KOPT-K1 (cell line): ENCODE measurements around the gene PRKCE.

Experiments used
- H3K27ac ChIP-seq: fragments of 200-600 bp; sonication (generic); 2 replicates; pipeline ENCODE4 v1.5.1; 2016; ENCODE audit warnings: antibody characterized with exemption, mild to moderate bottlenecking, low read depth, low read length; ENCODE audit not compliant: poor library complexity, severe bottlenecking
- H3K36me3 ChIP-seq: fragments of 200-600 bp; sonication (generic); 2 replicates; pipeline ENCODE4 v1.5.1; 2017; ENCODE audit warnings: antibody characterized with exemption, mild to moderate bottlenecking, low read length, moderate library complexity; ENCODE audit not compliant: insufficient read depth
- H3K9me3 ChIP-seq: fragments of 200-600 bp; sonication (generic); 2 replicates; pipeline ENCODE4 v1.5.1; 2017; ENCODE audit warnings: antibody characterized with exemption, low read length, mild to moderate bottlenecking; ENCODE audit not compliant: insufficient read depth, poor library complexity, severe bottlenecking

The PRKCE gene

GRCh38 chr2:46000660-46001059, 349.2 kb downstream of the PRKCE start:
- Histone ChIP-seq H3K36me3 (no peaks in the 10 kb centered on the region), H3K27ac (no peak overlapping the region), H3K9me3 (no peaks in the 10 kb centered on the region)

- Histone ChIP-seq H3K9me3 (no peaks in the 10 kb centered on the region), H3K36me3 (no peaks in the 10 kb centered on the region), H3K27ac (no peak overlapping the region)
These were observed 349.8 kb downstream of the PRKCE start for GRCh38 chr2:46001290-46001689.

- Histone ChIP-seq H3K36me3 (no peaks in the 10 kb centered on the region), H3K27ac (no peak overlapping the region), H3K9me3 (no peaks in the 10 kb centered on the region)
These were observed 350.4 kb downstream of the PRKCE start for GRCh38 chr2:46001741-46002506.

GRCh38 chr2:46002507-46002883, 351.0 kb downstream of the PRKCE start:
- Histone ChIP-seq H3K36me3 (no peaks in the 10 kb centered on the region), H3K27ac (no peak overlapping the region), H3K9me3 (no peaks in the 10 kb centered on the region)

GRCh38 chr2:46002947-46003346, 351.5 kb downstream of the PRKCE start:
- H3K27ac ChIP-seq = no peak overlapping the region
- no peaks in the 10 kb centered on the region for H3K36me3 ChIP-seq
- H3K9me3 ChIP-seq = no peaks in the 10 kb centered on the region

- no peak overlapping the region for H3K27ac ChIP-seq
- no peaks in the 10 kb centered on the region for H3K9me3 ChIP-seq
- no peaks in the 10 kb centered on the region for H3K36me3 ChIP-seq
These were observed 352.5 kb downstream of the PRKCE start for GRCh38 chr2:46003903-46004473.

GRCh38 chr2:46006473-46007025, 355.1 kb downstream of the PRKCE start:
- H3K36me3 ChIP-seq = no peaks in the 10 kb centered on the region
- no peaks in the 10 kb centered on the region for H3K9me3 ChIP-seq
- H3K27ac ChIP-seq = no peak overlapping the region

- no peaks in the 10 kb centered on the region for H3K36me3 ChIP-seq
- no peaks in the 10 kb centered on the region for H3K9me3 ChIP-seq
- no peak overlapping the region for H3K27ac ChIP-seq
These were observed 355.9 kb downstream of the PRKCE start for GRCh38 chr2:46007412-46007811.

- no peak overlapping the region for H3K27ac ChIP-seq
- H3K9me3 ChIP-seq = no peaks in the 10 kb centered on the region
- no peaks in the 10 kb centered on the region for H3K36me3 ChIP-seq
These were observed 356.8 kb downstream of the PRKCE start for GRCh38 chr2:46008091-46008870.

- H3K9me3 ChIP-seq = no peaks in the 10 kb centered on the region
- no peak overlapping the region for H3K27ac ChIP-seq
- no peaks in the 10 kb centered on the region for H3K36me3 ChIP-seq
These were observed 357.8 kb downstream of the PRKCE start for GRCh38 chr2:46009315-46009714.

GRCh38 chr2:46009772-46010171, 358.3 kb downstream of the PRKCE start:
- H3K27ac ChIP-seq = no peak overlapping the region
- no peaks in the 10 kb centered on the region for H3K9me3 ChIP-seq
- no peaks in the 10 kb centered on the region for H3K36me3 ChIP-seq

GRCh38 chr2:46010223-46010924, 358.9 kb downstream of the PRKCE start:
- Histone ChIP-seq H3K36me3 (no peaks in the 10 kb centered on the region), H3K9me3 (no peaks in the 10 kb centered on the region), H3K27ac (no peak overlapping the region)

GRCh38 chr2:46010925-46011490, 359.5 kb downstream of the PRKCE start:
- H3K27ac ChIP-seq = no peak overlapping the region
- no peaks in the 10 kb centered on the region for H3K9me3 ChIP-seq
- no peaks in the 10 kb centered on the region for H3K36me3 ChIP-seq

GRCh38 chr2:46012618-46013240, 361.3 kb downstream of the PRKCE start:
- Histone ChIP-seq H3K36me3 (no peaks in the 10 kb centered on the region), H3K27ac (no peak overlapping the region), H3K9me3 (no peaks in the 10 kb centered on the region)
